ENCODE data around the gene NPLOC4.
"Not testable (repeated sequence)": the region's sequence is repeated elsewhere in the genome, so short reads cannot be mapped to it uniquely, and the experiment has no call there.

The NPLOC4 gene

GRCh38 chr17:81534157-81535006 lies 102.5 kb downstream of the NPLOC4 start:
- DNase-seq (ENCODE audit: low read depth in 2 of 2) = no peak

GRCh38 chr17:81533339-81534141 lies 103.4 kb downstream of the NPLOC4 start:
- no peak for DNase-seq (ENCODE audit: low read depth in 2 of 2)

- DNase-seq (ENCODE audit: low read depth in 2 of 2) = no peak
Measured at GRCh38 chr17:81532490-81533287, 104.2 kb downstream of the NPLOC4 start.

GRCh38 chr17:81531998-81532404 lies 104.9 kb downstream of the NPLOC4 start:
- not testable (repeated sequence) for DNase-seq (ENCODE audit: low read depth in 2 of 2)

GRCh38 chr17:81531013-81531412 lies 105.9 kb downstream of the NPLOC4 start:
- DNase-seq (ENCODE audit: low read depth in 2 of 2) = not testable (repeated sequence)

- DNase-seq (ENCODE audit: low read depth in 2 of 2) = no peak
Measured at GRCh38 chr17:81529437-81529803, 107.5 kb downstream of the NPLOC4 start.

- DNase-seq (ENCODE audit: low read depth in 2 of 2) = no peak
Measured at GRCh38 chr17:81528651-81529436, 108.1 kb downstream of the NPLOC4 start.

GRCh38 chr17:81528384-81528650 lies 108.6 kb downstream of the NPLOC4 start:
- DNase-seq (ENCODE audit: low read depth in 2 of 2) = no peak

- DNase-seq (ENCODE audit: low read depth in 2 of 2) = no peak
Measured at GRCh38 chr17:81527591-81528383, 109.1 kb downstream of the NPLOC4 start, which contains the start of gene FSCN2. FSCN2 (plus strand) TSS chr17:81528377; CDS start chr17:81528532, 155 bp downstream.

- no peak for DNase-seq (ENCODE audit: low read depth in 2 of 2)
Measured at GRCh38 chr17:81526662-81527571, 110.0 kb downstream of the NPLOC4 start.

- no peak for DNase-seq (ENCODE audit: low read depth in 2 of 2)
Measured at GRCh38 chr17:81524865-81525159, 112.1 kb downstream of the NPLOC4 start.

GRCh38 chr17:81524039-81524864 lies 112.7 kb downstream of the NPLOC4 start:
- DNase-seq (ENCODE audit: low read depth in 2 of 2) = no peak

- no peak for DNase-seq (ENCODE audit: low read depth in 2 of 2)
Measured at GRCh38 chr17:81523402-81524038, 113.4 kb downstream of the NPLOC4 start.

- no peak for DNase-seq (ENCODE audit: low read depth in 2 of 2)
Measured at GRCh38 chr17:81522491-81523401, 114.2 kb downstream of the NPLOC4 start.

- no peak for DNase-seq (ENCODE audit: low read depth in 2 of 2)
Measured at GRCh38 chr17:81520021-81520901, 116.7 kb downstream of the NPLOC4 start.

Measured in stimulated activated CD4-positive, alpha-beta T cell treated with anti-CD3 and anti-CD28 coated beads, Interleukin-15, amount 100 ng/mL, for 48 hours (primary cell).